HepG2 (cell line): ENCODE results near the gene RSPRY1. TPM values are rescaled to one million over a fixed set of nuclear protein-coding genes. Genes with fewer than 3 reads are reported as not detected.

ENCODE experiments used
- BRCA1 ChIP-seq: sonication (generic); formaldehyde crosslinking; IDR thresholded peaks from 2 replicates; pipeline ENCODE4 v1.4.0; 2020; ENCODE audit warnings: missing genetic modification reagents
- CC2D1A ChIP-seq: sonication (generic); formaldehyde crosslinking; IDR thresholded peaks from 2 replicates; pipeline ENCODE4 v1.8.1; 2023; ENCODE audit warnings: mild to moderate bottlenecking, missing genetic modification reagents
- DPF2 ChIP-seq: sonication (generic); formaldehyde crosslinking; IDR thresholded peaks from 2 replicates; pipeline ENCODE4 v1.4.0; 2020; ENCODE audit warnings: mild to moderate bottlenecking, low read depth, missing genetic modification reagents, borderline replicate concordance
- DZIP1 ChIP-seq: sonication (generic); formaldehyde crosslinking; IDR thresholded peaks from 2 replicates; pipeline ENCODE4 v1.5.0; 2020; ENCODE audit warnings: mild to moderate bottlenecking, missing genetic modification reagents
- EED ChIP-seq: sonication (generic); formaldehyde crosslinking; IDR thresholded peaks from 2 replicates; pipeline ENCODE4 v1.5.0; 2020; ENCODE audit warnings: mild to moderate bottlenecking, missing genetic modification reagents
- FLYWCH1 ChIP-seq: sonication (generic); formaldehyde crosslinking; IDR thresholded peaks from 2 replicates; pipeline ENCODE4 v1.8.1; 2023; ENCODE audit warnings: mild to moderate bottlenecking, missing genetic modification reagents
- NKX3-1 ChIP-seq: sonication (generic); formaldehyde crosslinking; IDR thresholded peaks from 2 replicates; pipeline ENCODE4 v1.5.0; 2020; ENCODE audit warnings: missing genetic modification reagents
- PHB2 ChIP-seq: fragments of 450-650 bp; IDR thresholded peaks from 2 replicates; pipeline ENCODE4 v1.6.1; 2018; ENCODE audit not compliant: partially characterized antibody
- RARG ChIP-seq: sonication (generic); formaldehyde crosslinking; IDR thresholded peaks from 2 replicates; pipeline ENCODE4 v1.4.0; 2020; ENCODE audit warnings: low read depth, mild to moderate bottlenecking, missing genetic modification reagents
- SIX1 ChIP-seq: sonication (generic); formaldehyde crosslinking; IDR thresholded peaks from 2 replicates; pipeline ENCODE4 v1.4.0; 2020; ENCODE audit warnings: missing genetic modification reagents, borderline replicate concordance
- SNAI1 ChIP-seq: sonication (generic); formaldehyde crosslinking; IDR thresholded peaks from 2 replicates; pipeline ENCODE4 v1.5.0; 2020; ENCODE audit warnings: mild to moderate bottlenecking, missing genetic modification reagents, borderline replicate concordance
- TBX3 ChIP-seq: fragments of 450-650 bp; IDR thresholded peaks from 2 replicates; pipeline ENCODE4 v1.6.1; 2017; ENCODE audit warnings: antibody characterized with exemption, mild to moderate bottlenecking, inconsistent platforms, borderline replicate concordance
- ZBTB40 ChIP-seq, 2 experiments: fragments of 450-650 bp in 1 of 2; sonication (generic) in 1 of 2; formaldehyde crosslinking in 1 of 2; IDR thresholded peaks; 2 replicates each; pipeline versions ENCODE4 v1.6.1 to v1.8.0; 2016 to 2022; ENCODE audit warnings: antibody characterized with exemption in 1 of 2, mild to moderate bottlenecking in 1 of 2, missing genetic modification reagents in 1 of 2
- ZNF350 ChIP-seq: sonication (generic); formaldehyde crosslinking; IDR thresholded peaks from 2 replicates; pipeline ENCODE4 v1.4.0; 2020; ENCODE audit warnings: mild to moderate bottlenecking, low read depth, missing genetic modification reagents, borderline replicate concordance
- ZNF530 ChIP-seq: sonication (generic); formaldehyde crosslinking; IDR thresholded peaks from 2 replicates; pipeline ENCODE4 v1.5.0; 2020; ENCODE audit warnings: low read depth, mild to moderate bottlenecking, missing genetic modification reagents
- ZNF781 ChIP-seq: sonication (generic); formaldehyde crosslinking; IDR thresholded peaks from 2 replicates; pipeline ENCODE4 v1.5.1; 2020; ENCODE audit warnings: borderline replicate concordance, mild to moderate bottlenecking, missing genetic modification reagents; ENCODE audit errors: not compliant biosample characterization
- ZSCAN29 ChIP-seq: sonication (generic); formaldehyde crosslinking; conservative IDR thresholded peaks from 2 replicates; pipeline ENCODE4 v1.4.0; 2020; ENCODE audit warnings: mild to moderate bottlenecking, missing genetic modification reagents
- polyA plus RNA-seq, 8 experiments: library from polyadenylated mRNA; depleted of rRNA in 3 of 8; stranded (reverse) in 7 of 8; unstranded in 1 of 8; fragments of >200 nt; fragmentation: Illumina TruSeq in 4 of 8; extraction: Trizol in 4 of 8; gene quantifications; 2 replicates each; pipeline versions ENCODE4 v1.2.1 to v1.2.3, GENCODE V29; 2011 to 2016; ENCODE audit warnings: low read depth in 4 of 8, missing spikeins in 1 of 8, mixed read lengths in 1 of 8; ENCODE audit not compliant: insufficient read depth in 1 of 8
- total RNA-seq, 5 experiments: library from RNA; depleted of rRNA; stranded (reverse); fragments of >200 nt; fragmentation: Illumina TruSeq; extraction: Trizol; gene quantifications; 2 replicates each; pipeline ENCODE4 v1.2.3, GENCODE V29; 2016; ENCODE audit warnings: low read depth in 1 of 5

Gene RSPRY1
- total and polyA plus RNA-seq, 2 of the 13 experiments (the other 11 are each of a cell fraction or from before 2014, with no cell fraction given) = 53.4 to 61.0 TPM

- TF ChIP-seq TBX3 (peak; percentile 7; the same call in 1 of the 2 replicates), SIX1 (0 out of 2 replicates have a peak, but pooled peaks have one; percentile 33), ZSCAN29 (CRISPR knock-in tag) (peak; percentile 63; the same call in 1 of the 2 replicates), PHB2 (no peak), SNAI1 (CRISPR knock-in tag) (peak; percentile 72; the same call in 1 of the 2 replicates), ZNF781 (peak; percentile 52), NKX3-1 (CRISPR knock-in tag) (no peak; the same call in none of the 2 replicates), ZBTB40 (IDR thresholded peaks at IDR 0.05) (no peak), ZBTB40 (CRISPR knock-in tag; IDR thresholded peaks at IDR 0.05) (peak; percentile 89), RARG (no peak), BRCA1 (CRISPR knock-in tag) (peak; percentile 42; the same call in 1 of the 2 replicates), EED (peak; percentile 92), CC2D1A (CRISPR knock-in tag) (no peak), ZNF350 (CRISPR knock-in tag) (no peak; the same call in none of the 2 replicates), FLYWCH1 (peak; percentile 77; the same call in 1 of the 2 replicates), DZIP1 (CRISPR knock-in tag) (peak; percentile 97), DPF2 (CRISPR knock-in tag) (peak; percentile 69; the same call in 1 of the 2 replicates), ZNF530 (CRISPR knock-in tag) (peak; percentile 97)
Measured at GRCh38 chr16:57284209-57284951, 98.3 kb downstream of the RSPRY1 start, which contains the start of gene PLLP (continued).
